GM19193 (cell line): ENCODE measurements around the gene SLIRP.

Experiments
- POLR2A ChIP-seq: IDR thresholded peaks from 4 replicates; pipeline ENCODE4 v1.6.1; 2011; ENCODE audit not compliant: insufficient read depth, insufficient read length; ENCODE audit errors: extremely low read depth

The SLIRP gene

GRCh38 chr14:77707724-77708408, at the start of gene SLIRP, which contains the start of gene ALKBH1:
SLIRP (plus strand) TSS chr14:77708103; CDS start chr14:77708112, 9 bp downstream.
ALKBH1 (minus strand) TSS chr14:77708023; CDS start chr14:77708004, 19 bp downstream.
- peak; percentile 96 for TF ChIP-seq POLR2A

- no peak for TF ChIP-seq POLR2A
These were observed 48.1 kb upstream of the SLIRP start for GRCh38 chr14:77659831-77660230.

- no peak for TF ChIP-seq POLR2A
These were observed 47.1 kb upstream of the SLIRP start for GRCh38 chr14:77660754-77661153.

- no peak for TF ChIP-seq POLR2A
These were observed 44.6 kb upstream of the SLIRP start for GRCh38 chr14:77663293-77663692.

- no peak for TF ChIP-seq POLR2A
These were observed 40.6 kb upstream of the SLIRP start for GRCh38 chr14:77667331-77667730.

GRCh38 chr14:77673193-77673592, 34.7 kb upstream of the SLIRP start:
- no peak for TF ChIP-seq POLR2A

GRCh38 chr14:77674931-77675330, 33.0 kb upstream of the SLIRP start:
- TF ChIP-seq POLR2A = no peak

- TF ChIP-seq POLR2A = no peak
These were observed 26.4 kb upstream of the SLIRP start for GRCh38 chr14:77681196-77682157.

- TF ChIP-seq POLR2A = no peak
These were observed 25.7 kb upstream of the SLIRP start for GRCh38 chr14:77682158-77682553.

- no peak for TF ChIP-seq POLR2A
These were observed 16.6 kb upstream of the SLIRP start for GRCh38 chr14:77691259-77691658.

GRCh38 chr14:77707355-77707723, 564 bp upstream of the SLIRP start:
- no peak for TF ChIP-seq POLR2A

GRCh38 chr14:77708749-77709148, 846 bp downstream of the SLIRP start:
- TF ChIP-seq POLR2A = no peak

- TF ChIP-seq POLR2A = no peak
These were observed 1.5 kb downstream of the SLIRP start for GRCh38 chr14:77709412-77709811.

GRCh38 chr14:77710364-77710763, 2.5 kb downstream of the SLIRP start:
- no peak for TF ChIP-seq POLR2A

GRCh38 chr14:77714926-77715325, 7.0 kb downstream of the SLIRP start:
- no peak for TF ChIP-seq POLR2A
